A549 (cell line): Measurements from ENCODE around the gene PPP2R3B. TPM values are rescaled to one million over a fixed set of nuclear protein-coding genes. Genes with fewer than 3 reads are reported as not detected.

Experiments used
- ATAC-seq, 2 experiments: fragments of 200-7000 bp in 1 of 2; fragments of >200 bp in 1 of 2; cut with Nextera tagmentation in 1 of 2; cut with Tn5 transposase in 1 of 2; 3 replicates each; pipeline versions ENCODE4 v1.8.0 to v1.9.1; 2018 to 2020; ENCODE audit warnings: mild to moderate bottlenecking in 1 of 2, moderate library complexity in 1 of 2
- CTCF ChIA-PET: fragments of 300-600 bp; sonication (Branson Sonifier 250); formaldehyde crosslinking; extraction: SDS; loops from one replicate; lab custom pipeline; 2021; ENCODE audit warnings: antibody characterized with exemption, inconsistent platforms; lab: Yijun Ruan, JAX
- POLR2A ChIA-PET: fragments of 350-600 bp; formaldehyde crosslinking; extraction: SDS; loops from one replicate; lab custom pipeline; 2021; ENCODE audit warnings: antibody characterized with exemption, inconsistent platforms; lab: Yijun Ruan, JAX
- DNase-seq, 2 experiments: peaks; one replicate each; pipeline versions ENCODE4 v3.0.0 to v3.0.0-alpha.2; 2011 to 2016; ENCODE audit warnings: low read depth in 1 of 2, low spot score in 1 of 2
- FAIRE-seq: peaks from 2 replicates; lab custom pipeline; 2011; peaks lifted over from hg19 to GRCh38; lab: Jason Lieb, UNC
- H3K27ac ChIP-seq, 2 experiments: fragments of >200 bp; sonication (Bioruptor Twin); formaldehyde crosslinking; 3 replicates each; pipeline ENCODE4 v1.5.1; 2016 to 2017
- H3K4me1 ChIP-seq: fragments of >200 bp; sonication (Bioruptor Twin); formaldehyde crosslinking; 3 replicates; pipeline ENCODE4 v1.6.1; 2016
- H3K4me2 ChIP-seq: fragments of >200 bp; sonication (Bioruptor Twin); formaldehyde crosslinking; 3 replicates; pipeline ENCODE4 v1.6.1; 2016
- H3K4me3 ChIP-seq: fragments of >200 bp; sonication (Bioruptor Twin); formaldehyde crosslinking; 3 replicates; pipeline ENCODE4 v1.5.1; 2016
- H3K9me3 ChIP-seq: fragments of >200 bp; sonication (Bioruptor Twin); formaldehyde crosslinking; 3 replicates; pipeline ENCODE4 v1.6.1; 2016
- CBX2 ChIP-seq: fragments of 200-600 bp; sonication (generic); IDR thresholded peaks from 2 replicates; pipeline ENCODE4 v1.6.1; 2016; ENCODE audit warnings: low read depth, mild to moderate bottlenecking, borderline replicate concordance
- CHD2 ChIP-seq: fragments of 150-350 bp; IDR thresholded peaks from 2 replicates; pipeline ENCODE4 v1.6.1; 2014; ENCODE audit warnings: low read length; ENCODE audit not compliant: partially characterized antibody
- CHD4 ChIP-seq: fragments of 200-600 bp; sonication (generic); IDR thresholded peaks from 2 replicates; pipeline ENCODE4 v1.6.1; 2016; ENCODE audit warnings: antibody characterized with exemption, mild to moderate bottlenecking, borderline replicate concordance
- EHF ChIP-seq: fragments of 250-450 bp; sonication (Bioruptor Pico); IDR thresholded peaks from 2 replicates; pipeline ENCODE4 v1.5.0; 2020; ENCODE audit warnings: mild to moderate bottlenecking
- EHMT2 ChIP-seq: fragments of 200-600 bp; sonication (generic); IDR thresholded peaks from 2 replicates; pipeline ENCODE4 v1.6.1; 2016; ENCODE audit warnings: antibody characterized with exemption, low read depth, mild to moderate bottlenecking, moderate library complexity
- EP300 ChIP-seq, 2 experiments: fragments of >200 bp; sonication (Bioruptor Twin); formaldehyde crosslinking; IDR thresholded peaks; 2 replicates in 1 of 2; 3 replicates in 1 of 2; pipeline ENCODE4 v1.6.1; 2016 to 2017
- FOXS1 ChIP-seq: fragments of 250-450 bp; sonication (Bioruptor Pico); IDR thresholded peaks from 2 replicates; pipeline ENCODE4 v1.5.0; 2020; ENCODE audit warnings: mild to moderate bottlenecking, moderate library complexity
- HOXA7 ChIP-seq: fragments of 250-450 bp; sonication (Bioruptor Pico); IDR thresholded peaks from 2 replicates; pipeline ENCODE4 v1.5.0; 2020; ENCODE audit warnings: mild to moderate bottlenecking, moderate library complexity
- HOXB13 ChIP-seq: fragments of 250-450 bp; sonication (Bioruptor Pico); IDR thresholded peaks from 2 replicates; pipeline ENCODE4 v1.5.0; 2020; ENCODE audit warnings: low read depth, mild to moderate bottlenecking, moderate library complexity
- KDM1A ChIP-seq: fragments of 200-600 bp; sonication (generic); IDR thresholded peaks from 2 replicates; pipeline ENCODE4 v1.6.1; 2016; ENCODE audit warnings: low read depth, mild to moderate bottlenecking
- KDM5A ChIP-seq: fragments of 200-600 bp; sonication (generic); IDR thresholded peaks from 2 replicates; pipeline ENCODE4 v1.6.1; 2016; ENCODE audit warnings: antibody characterized with exemption, mild to moderate bottlenecking
- MYC ChIP-seq: IDR thresholded peaks from 2 replicates; pipeline ENCODE4 v1.6.1; 2012; ENCODE audit warnings: mild to moderate bottlenecking, inconsistent platforms, low read length, improper control_type of control experiment, borderline replicate concordance
- NFE2L2 ChIP-seq: fragments of 150-350 bp; conservative IDR thresholded peaks from 2 replicates; pipeline ENCODE4 v1.6.1; 2014; ENCODE audit warnings: low read length
- NR3C1 ChIP-seq: fragments of >200 bp; sonication (Bioruptor Twin); formaldehyde crosslinking; IDR thresholded peaks from 3 replicates; pipeline ENCODE4 v1.6.1; 2017
- PHF8 ChIP-seq: fragments of 200-600 bp; sonication (generic); IDR thresholded peaks from 2 replicates; pipeline ENCODE4 v1.6.1; 2016; ENCODE audit warnings: low read depth, mild to moderate bottlenecking, antibody characterized with exemption, moderate library complexity, borderline replicate concordance
- RAD21 ChIP-seq, 2 experiments: fragments of >200 bp in 1 of 2; sonication (Bioruptor Twin) in 1 of 2; formaldehyde crosslinking in 1 of 2; IDR thresholded peaks in 1 of 2; conservative IDR thresholded peaks in 1 of 2; 2 replicates in 1 of 2; 3 replicates in 1 of 2; pipeline ENCODE4 v1.6.1; 2012 to 2018; ENCODE audit warnings: inconsistent platforms in 1 of 2
- RARB ChIP-seq: fragments of 250-450 bp; sonication (Bioruptor Pico); IDR thresholded peaks from 2 replicates; pipeline ENCODE4 v1.8.0; 2021; ENCODE audit warnings: mild to moderate bottlenecking, moderate library complexity
- RNF2 ChIP-seq: fragments of 200-600 bp; sonication (generic); IDR thresholded peaks from 2 replicates; pipeline ENCODE4 v1.6.1; 2016; ENCODE audit warnings: low read depth, mild to moderate bottlenecking, antibody characterized with exemption, moderate library complexity, borderline replicate concordance
- SMC3 ChIP-seq: fragments of >200 bp; sonication (Bioruptor Twin); formaldehyde crosslinking; IDR thresholded peaks from 3 replicates; pipeline ENCODE4 v1.6.1; 2018; ENCODE audit warnings: inconsistent platforms
- TFCP2L1 ChIP-seq: fragments of 250-450 bp; sonication (Bioruptor Pico); IDR thresholded peaks from 2 replicates; pipeline ENCODE4 v1.5.0; 2021; ENCODE audit warnings: mild to moderate bottlenecking
- ZFP36 ChIP-seq: fragments of 450-650 bp; IDR thresholded peaks from 2 replicates; pipeline ENCODE4 v1.6.1; 2014; ENCODE audit warnings: borderline replicate concordance; ENCODE audit not compliant: partially characterized antibody
- ZNF302 ChIP-seq: fragments of 250-450 bp; sonication (Bioruptor Pico); IDR thresholded peaks from 2 replicates; pipeline ENCODE4 v1.9.0; 2021; ENCODE audit warnings: inconsistent platforms, mild to moderate bottlenecking, moderate library complexity
- WGBS: methylation state at CpG from one replicate; pipeline ENCODE4 v1.1.6; 2017; ENCODE audit errors: missing lambda C conversion rate; 5-methylcytosine and 5-hydroxymethylcytosine counted together
- polyA plus RNA-seq, 4 experiments: library from polyadenylated mRNA; depleted of rRNA in 3 of 4; stranded (reverse); fragments of >200 nt; fragmentation: RNase III in 1 of 4; extraction: RNeasy Plus Mini Kit Qiagen cat#74134 plus additional on column Dnase treatment in 1 of 4; gene quantifications; 2 replicates in 3 of 4; 3 replicates in 1 of 4; pipeline ENCODE4 v1.2.3, GENCODE V29; 2011 to 2017
- TF ChIP-seq, protein P1 (sequence below): fragments of 200-600 bp; sonication (generic); IDR thresholded peaks from 2 replicates; pipeline ENCODE4 v1.6.1; 2016; ENCODE audit warnings: antibody characterized with exemption, mild to moderate bottlenecking, moderate library complexity
- TF ChIP-seq, protein P2 (sequence below): IDR thresholded peaks from 2 replicates; pipeline ENCODE4 v1.6.1; 2012; ENCODE audit warnings: low read depth, borderline replicate concordance
- TF ChIP-seq, protein P3 (sequence below): fragments of >200 bp; sonication (Bioruptor Twin); formaldehyde crosslinking; IDR thresholded peaks from 2 replicates; pipeline ENCODE4 v1.6.1; 2016

The PPP2R3B gene
- polyA plus RNA-seq, 2 of the 4 experiments (the other 2 are of a cell fraction), result 12.6 to 29.6 TPM

DNA sequence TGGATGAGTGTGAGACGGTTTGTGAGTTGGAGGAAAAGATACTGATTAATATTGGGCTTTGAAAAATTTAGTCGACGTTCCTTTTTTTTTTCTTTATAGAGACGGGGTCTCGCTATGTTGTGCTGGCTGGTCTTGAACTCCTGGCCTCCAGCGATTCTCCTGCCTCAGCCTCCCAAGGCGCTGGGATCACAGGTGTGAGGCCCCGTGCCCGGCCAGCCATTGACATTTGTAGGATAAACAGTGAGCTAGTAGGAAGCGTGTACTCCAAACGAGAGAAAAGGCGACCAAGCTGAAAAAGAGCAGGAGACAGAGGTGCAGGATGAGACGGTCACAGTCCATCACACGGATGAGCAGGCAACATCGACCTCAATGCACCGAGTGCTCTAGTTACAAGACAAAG lies 19.4 kb downstream of the PPP2R3B start:
- no peak for ATAC-seq
- H3K4me1 ChIP-seq, result peaks cover 14% of the 10 kb centered on the region
- no peak for TF ChIP-seq KDM5A
- TF ChIP-seq EHMT2, result no peak
- TF ChIP-seq RARB (CRISPR knock-in tag), result no peak
- TF ChIP-seq EHF (CRISPR knock-in tag), result no peak
- TF ChIP-seq, protein P1, sequence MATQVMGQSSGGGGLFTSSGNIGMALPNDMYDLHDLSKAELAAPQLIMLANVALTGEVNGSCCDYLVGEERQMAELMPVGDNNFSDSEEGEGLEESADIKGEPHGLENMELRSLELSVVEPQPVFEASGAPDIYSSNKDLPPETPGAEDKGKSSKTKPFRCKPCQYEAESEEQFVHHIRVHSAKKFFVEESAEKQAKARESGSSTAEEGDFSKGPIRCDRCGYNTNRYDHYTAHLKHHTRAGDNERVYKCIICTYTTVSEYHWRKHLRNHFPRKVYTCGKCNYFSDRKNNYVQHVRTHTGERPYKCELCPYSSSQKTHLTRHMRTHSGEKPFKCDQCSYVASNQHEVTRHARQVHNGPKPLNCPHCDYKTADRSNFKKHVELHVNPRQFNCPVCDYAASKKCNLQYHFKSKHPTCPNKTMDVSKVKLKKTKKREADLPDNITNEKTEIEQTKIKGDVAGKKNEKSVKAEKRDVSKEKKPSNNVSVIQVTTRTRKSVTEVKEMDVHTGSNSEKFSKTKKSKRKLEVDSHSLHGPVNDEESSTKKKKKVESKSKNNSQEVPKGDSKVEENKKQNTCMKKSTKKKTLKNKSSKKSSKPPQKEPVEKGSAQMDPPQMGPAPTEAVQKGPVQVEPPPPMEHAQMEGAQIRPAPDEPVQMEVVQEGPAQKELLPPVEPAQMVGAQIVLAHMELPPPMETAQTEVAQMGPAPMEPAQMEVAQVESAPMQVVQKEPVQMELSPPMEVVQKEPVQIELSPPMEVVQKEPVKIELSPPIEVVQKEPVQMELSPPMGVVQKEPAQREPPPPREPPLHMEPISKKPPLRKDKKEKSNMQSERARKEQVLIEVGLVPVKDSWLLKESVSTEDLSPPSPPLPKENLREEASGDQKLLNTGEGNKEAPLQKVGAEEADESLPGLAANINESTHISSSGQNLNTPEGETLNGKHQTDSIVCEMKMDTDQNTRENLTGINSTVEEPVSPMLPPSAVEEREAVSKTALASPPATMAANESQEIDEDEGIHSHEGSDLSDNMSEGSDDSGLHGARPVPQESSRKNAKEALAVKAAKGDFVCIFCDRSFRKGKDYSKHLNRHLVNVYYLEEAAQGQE, result no peak
- TF ChIP-seq NFE2L2, result no peak
- TF ChIP-seq CBX2, result no peak
- no peak for TF ChIP-seq KDM1A
- TF ChIP-seq HOXB13 (CRISPR knock-in tag), result no peak
- TF ChIP-seq, protein P2, sequence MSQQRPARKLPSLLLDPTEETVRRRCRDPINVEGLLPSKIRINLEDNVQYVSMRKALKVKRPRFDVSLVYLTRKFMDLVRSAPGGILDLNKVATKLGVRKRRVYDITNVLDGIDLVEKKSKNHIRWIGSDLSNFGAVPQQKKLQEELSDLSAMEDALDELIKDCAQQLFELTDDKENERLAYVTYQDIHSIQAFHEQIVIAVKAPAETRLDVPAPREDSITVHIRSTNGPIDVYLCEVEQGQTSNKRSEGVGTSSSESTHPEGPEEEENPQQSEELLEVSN, result no peak
- TF ChIP-seq CHD4, result no peak
- TF ChIP-seq TFCP2L1 (CRISPR knock-in tag), result no peak
- no peak for TF ChIP-seq RNF2
- TF ChIP-seq HOXA7, result no peak
- TF ChIP-seq SMC3, result no peak
- no peak for TF ChIP-seq RAD21 (conservative IDR thresholded peaks at IDR 0.05 in 1 of 2, IDR thresholded peaks at IDR 0.05 in 1 of 2)
- no peak for TF ChIP-seq PHF8
- TF ChIP-seq, all 56 proteins: peak for 0
- no peak overlapping the region for H3K4me3 ChIP-seq
- WGBS, result 86% methylated on average over 16 of the region's 16 CpGs
- ChIA-PET POLR2A (no interaction called here), CTCF (no interaction called here)
- no peak for FAIRE-seq
- H3K27ac ChIP-seq, result no peak overlapping the region
- no peak for DNase-seq
- peaks cover 9% of the 10 kb centered on the region; the same call in 1 of the 3 replicates for H3K9me3 ChIP-seq
- H3K4me2 ChIP-seq, result no peak overlapping the region

DNA sequence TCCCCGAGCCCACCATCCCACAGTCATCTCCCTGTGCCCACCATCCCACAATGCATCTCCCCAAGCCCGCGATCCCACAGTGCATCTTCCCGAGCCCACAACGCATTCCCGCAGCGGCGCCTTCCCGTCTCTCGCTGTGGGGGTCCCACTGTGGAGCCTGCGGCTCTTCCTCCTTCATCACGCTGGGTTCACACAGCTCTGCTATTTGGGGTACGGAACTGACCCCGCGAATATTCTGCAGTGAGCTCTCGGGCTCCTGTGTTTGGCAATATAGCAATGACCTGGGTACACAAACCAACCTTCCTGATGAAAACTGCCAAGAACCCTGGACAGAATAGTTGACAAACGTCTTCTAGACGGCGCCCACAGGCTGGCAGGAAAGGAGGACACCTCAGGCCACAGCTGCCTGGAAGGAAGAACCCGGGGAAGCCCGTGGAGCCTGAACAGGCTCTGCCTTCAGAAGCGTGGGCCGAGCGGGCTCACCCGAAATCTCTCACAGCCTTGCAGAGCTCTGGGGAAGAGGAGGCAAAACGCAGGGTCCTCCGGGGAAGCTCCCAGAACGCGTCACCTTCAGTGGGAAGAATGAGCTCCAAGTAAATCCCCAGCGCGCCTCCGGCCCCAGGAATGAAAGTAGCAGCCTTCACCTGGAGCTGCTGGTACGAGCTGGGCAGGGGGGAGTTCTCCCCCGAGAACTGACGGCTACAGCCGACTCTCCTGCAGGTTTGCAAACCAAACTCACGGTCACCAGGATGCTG lies 22.9 kb downstream of the PPP2R3B start:
- Histone ChIP-seq H3K9me3 (peaks cover 28% of the 10 kb centered on the region), H3K4me1 (peaks cover 8% of the 10 kb centered on the region), H3K4me3 (no peak overlapping the region), H3K27ac (no peak overlapping the region), H3K4me2 (no peak overlapping the region)
- DNase-seq, result no peak
- TF ChIP-seq MYC, result no peak
- no peak for TF ChIP-seq ZNF302 (CRISPR knock-in tag)
- TF ChIP-seq EP300 (IDR thresholded peaks at IDR 0.05), result no peak
- no peak for TF ChIP-seq EHMT2
- TF ChIP-seq, protein P3, sequence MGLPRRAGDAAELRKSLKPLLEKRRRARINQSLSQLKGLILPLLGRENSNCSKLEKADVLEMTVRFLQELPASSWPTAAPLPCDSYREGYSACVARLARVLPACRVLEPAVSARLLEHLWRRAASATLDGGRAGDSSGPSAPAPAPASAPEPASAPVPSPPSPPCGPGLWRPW, result no peak
- TF ChIP-seq CHD2, result no peak
- no peak for TF ChIP-seq NR3C1
- TF ChIP-seq, protein P2, result no peak
- no peak for TF ChIP-seq RARB (CRISPR knock-in tag)
- no peak for TF ChIP-seq FOXS1 (CRISPR knock-in tag)
- TF ChIP-seq HOXA7, result no peak
- no peak for TF ChIP-seq ZFP36
- 93% methylated on average over 37 of the region's 37 CpGs for WGBS
- POLR2A ChIA-PET, result no interaction called here
- CTCF ChIA-PET, result no interaction called here
- no peak for FAIRE-seq
- no peak for ATAC-seq
